GM19023 (cell line): ENCODE data around the gene PLA2R1.
A peak's percentile ranks its signal among the peaks of the same experiment; 100 is the strongest.

Experiments used
- ATAC-seq: cut with Tn5 transposase; IDR thresholded peaks from one replicate; pipeline ENCODE4 v1.9.1; 2021; ENCODE audit warnings: mild to moderate bottlenecking, moderate library complexity; ENCODE audit not compliant: unreplicated experiment

Gene PLA2R1

DNA sequence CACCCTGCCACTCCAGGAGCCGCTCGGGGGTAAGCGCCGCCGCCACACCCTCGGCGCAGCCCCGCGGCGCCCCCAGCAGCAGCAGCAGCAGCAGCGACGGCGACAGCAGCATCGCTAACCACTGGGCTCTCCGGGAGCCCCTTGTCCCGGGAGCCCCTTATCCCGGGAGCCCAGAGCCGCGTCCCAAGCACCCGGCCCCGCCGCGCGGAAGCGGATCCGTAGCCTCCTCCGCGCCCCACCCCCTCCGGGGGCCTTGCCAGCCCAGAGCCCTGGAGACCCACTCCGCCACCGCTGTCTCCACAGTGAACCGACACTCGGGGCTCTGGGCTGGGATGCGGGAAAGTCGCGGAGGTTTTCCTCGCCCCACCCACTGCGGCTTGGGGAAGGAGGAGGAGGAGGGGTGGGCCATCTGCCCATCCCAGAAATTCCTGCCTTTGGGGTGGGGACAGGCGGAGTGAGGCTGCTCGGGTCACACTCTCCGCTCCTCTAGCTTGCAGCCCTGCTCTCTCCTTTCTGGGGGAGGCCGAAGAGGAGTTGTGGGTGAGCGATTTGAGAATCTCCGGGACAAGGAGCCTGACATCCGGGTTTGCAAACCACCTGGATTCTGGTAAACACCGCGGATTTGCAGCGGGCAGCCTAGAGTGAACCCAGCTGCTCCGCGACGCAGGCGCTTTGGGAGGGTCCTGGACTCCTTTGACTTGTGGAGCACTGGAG is at the start of gene PLA2R1:
TSS of gene PLA2R1 (minus strand) at position 324 of the 714 bp plus-strand sequence. CDS start at position 112, 212 bp downstream.
- no peak for ATAC-seq

DNA sequence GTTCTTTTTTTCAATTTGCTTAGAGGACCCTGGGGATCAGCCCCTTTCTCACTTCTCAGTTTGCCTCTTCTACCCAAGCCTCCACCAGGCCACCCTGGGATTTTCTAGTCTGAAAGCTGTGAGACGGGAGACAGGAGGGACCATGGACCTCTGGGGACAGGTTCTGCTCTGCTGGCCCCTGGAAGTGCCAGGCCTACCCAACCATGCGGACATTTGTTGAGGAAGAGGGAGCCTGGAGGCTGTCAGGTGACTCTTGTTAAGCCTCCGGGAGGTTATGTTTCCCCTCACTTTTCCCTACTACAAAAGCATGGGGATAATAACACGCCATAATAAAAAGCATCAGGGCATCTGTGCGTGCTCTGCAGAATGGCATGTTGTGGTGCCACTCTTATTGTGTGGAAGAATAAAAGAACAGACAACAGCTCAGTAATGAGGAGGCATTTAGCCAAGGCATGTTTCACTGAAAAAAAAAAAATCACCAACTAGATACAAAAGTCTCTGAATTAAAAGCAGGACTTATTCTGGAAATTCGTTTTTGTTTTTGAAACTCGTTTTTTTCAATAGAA is 48.3 kb upstream of the PLA2R1 start:
- ATAC-seq = no peak

DNA sequence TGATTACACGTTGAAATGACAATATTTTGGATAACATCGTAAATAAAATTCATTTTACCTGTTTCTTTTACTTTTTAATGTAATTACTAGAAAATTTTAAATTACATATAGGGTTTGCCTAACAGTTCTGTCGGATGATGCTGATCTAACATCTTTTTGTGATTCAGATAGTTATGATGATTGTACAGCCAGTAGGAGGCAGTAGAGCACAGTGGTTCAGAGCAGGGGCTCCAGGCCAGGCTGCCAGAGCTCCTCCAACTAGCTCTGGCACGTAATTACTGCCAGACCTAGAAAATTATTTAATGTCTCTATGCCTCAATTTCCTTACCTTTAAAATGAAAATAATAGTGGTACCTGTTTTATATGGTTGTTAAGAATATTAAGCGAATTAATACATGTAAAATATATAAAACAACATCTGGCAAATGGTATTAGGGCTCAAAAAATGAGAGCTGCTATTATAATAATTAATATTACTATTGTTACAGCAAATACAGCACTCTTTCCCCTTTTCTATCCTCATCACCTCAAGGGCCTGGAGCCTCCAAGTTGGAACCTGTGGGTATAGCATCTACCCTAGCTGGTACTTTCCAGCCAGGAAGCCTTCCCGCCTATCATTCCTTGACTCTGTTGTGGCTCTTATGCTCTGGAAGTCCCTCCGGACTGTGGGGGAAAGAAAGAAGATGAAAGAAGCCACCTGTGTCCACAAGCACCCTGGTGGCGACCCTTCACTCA is 47.7 kb upstream of the PLA2R1 start:
- ATAC-seq = peak; percentile 75

DNA sequence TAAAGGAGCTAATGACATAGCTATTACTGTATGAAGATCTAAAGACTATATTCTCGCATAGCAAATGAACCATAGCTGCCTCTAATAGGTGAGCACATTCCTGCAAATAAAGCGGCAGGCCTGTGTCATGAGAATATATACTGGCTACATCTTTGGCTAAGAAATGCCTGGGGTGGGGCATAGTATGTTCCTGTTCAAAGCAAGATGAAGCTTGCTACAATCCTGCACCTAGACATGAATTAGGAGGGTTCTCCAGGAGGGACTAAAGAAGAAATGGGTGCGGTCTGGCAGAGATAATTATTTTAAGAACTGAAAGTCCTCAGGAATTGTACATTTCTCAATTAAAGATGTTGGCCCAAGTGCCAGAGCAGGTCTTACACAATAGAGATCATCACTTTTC is 46.8 kb upstream of the PLA2R1 start:
- no peak for ATAC-seq

DNA sequence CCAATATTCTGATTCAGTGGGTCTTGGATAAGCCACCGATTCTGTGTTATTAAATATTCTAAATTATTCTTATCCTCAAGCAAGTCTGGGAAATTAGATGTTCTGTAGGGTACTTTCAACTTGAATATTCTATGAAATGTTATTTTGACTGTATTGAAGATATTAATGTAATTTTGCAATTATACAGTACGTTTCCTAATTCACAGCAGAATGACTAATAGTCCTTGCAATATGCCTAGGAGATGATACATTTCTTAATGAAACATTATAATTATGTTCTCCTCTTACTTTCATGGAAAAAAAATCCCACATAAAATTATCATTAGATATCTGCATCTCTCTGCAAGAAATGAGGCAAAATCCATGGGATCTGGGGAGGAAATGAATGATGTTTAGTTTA is 46.2 kb upstream of the PLA2R1 start:
- no peak for ATAC-seq

DNA sequence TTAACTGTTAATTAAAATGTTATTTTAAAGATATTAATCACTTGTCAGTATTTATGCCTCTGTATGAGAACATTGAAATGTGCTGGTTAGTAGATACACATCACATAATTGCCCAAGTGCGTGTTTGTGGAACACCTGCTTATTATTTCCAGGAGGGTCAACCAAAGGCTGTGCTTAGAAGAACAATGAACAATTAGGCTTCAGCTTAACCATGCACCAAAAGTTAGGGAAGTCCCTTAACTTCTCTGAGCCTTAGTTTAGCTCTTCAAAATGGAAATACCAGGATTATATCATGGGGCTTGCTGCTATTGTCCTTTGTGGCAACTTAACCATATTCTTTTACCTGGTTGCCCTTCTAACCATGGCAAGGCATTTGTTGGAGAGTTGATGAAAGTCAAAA is 43.0 kb upstream of the PLA2R1 start:
- no peak for ATAC-seq

DNA sequence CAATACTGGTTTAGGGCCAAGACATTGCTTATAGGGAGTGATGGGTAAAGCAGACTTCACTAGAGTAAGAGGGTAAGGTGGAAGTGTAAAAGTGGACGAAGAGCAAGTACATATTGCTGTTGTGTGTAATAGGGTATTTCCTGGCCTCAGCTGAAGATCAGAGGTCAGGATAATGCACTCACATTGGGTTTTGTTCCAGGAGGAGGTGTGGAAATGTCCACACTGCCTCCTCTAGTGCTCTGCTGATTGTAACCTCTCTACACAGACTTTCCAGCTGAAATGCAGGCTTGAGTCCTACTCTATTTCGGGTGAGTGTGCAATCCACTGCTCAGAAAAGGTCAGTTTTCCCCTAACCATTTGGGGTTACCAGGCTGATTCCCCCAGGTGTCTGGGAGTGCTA is 41.7 kb upstream of the PLA2R1 start:
- ATAC-seq = no peak

DNA sequence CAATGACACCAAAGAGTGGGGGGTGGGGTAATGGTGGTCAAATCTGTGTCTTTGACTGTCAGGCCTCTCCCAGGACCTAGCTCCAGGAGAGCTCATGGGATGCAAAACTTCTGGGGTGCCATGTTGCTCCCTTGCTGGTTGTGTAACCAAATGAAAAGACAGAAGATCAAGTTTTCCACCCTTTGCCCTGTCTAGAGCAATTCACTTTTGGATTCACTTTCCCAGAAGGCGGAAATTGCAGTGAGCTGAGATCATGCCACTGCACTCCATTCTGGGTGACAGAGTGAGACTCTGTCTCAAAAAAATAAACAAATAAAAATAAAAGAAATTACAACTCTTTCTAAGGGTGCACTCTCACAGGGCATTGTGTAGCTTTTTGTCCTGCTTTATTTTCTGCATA is 34.9 kb upstream of the PLA2R1 start:
- no peak for ATAC-seq

DNA sequence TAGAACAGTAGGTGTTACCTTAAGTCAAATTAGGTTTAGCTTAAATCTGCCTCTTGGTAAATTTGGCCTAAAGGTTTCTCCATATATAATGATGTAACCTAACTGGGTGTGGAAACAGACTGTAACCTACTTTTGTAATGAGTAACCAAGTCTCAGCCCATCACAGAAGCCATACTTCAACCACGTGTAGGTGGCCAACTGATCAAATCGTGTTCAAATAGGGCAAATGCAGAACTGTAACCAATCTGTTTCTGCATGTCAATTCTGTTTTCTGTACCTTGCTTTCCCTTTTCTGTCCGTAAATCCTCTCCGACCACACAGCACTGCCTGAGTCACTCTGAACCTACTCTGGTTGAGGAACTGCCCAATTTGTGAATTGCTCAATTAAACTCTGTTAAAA is 34.0 kb upstream of the PLA2R1 start:
- ATAC-seq = no peak

DNA sequence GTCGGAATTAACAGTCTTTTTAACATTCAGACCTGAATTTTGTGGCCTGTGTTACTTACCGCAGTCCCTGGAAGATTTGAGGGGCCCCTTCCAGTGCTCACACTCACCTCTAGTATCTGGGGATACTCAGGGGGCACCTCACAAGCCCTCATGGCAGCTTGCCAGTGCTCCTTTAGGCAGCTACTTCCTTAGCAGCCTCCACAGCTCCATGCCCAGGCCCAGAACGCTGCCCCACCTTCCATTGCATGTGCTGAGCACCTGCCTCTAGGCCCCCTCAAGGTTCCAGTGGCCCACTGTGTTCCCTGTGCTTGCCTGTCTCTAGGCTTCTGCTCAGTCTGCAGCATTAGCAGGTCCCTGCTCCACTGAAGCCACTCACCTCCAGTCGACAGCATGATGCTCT is 30.0 kb upstream of the PLA2R1 start:
- no peak for ATAC-seq

DNA sequence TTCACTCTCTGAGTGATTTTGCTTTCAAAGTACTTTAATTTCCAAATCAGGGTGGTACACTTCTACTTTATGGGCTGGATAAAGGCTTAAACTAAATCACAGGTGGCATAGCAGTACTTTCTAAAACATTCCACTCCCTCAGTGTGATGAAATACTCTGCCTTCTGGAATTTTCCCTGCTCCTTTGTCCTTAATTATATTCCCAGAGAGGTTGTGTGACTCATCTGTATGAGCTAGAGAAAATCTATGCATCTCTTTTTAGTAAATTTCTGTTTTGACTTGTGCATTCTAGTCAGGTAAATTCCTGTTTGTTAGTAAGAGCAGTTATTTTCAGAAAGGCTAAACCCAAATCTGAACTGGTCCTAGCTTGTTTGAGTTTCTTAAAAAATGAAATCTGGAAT is 29.0 kb upstream of the PLA2R1 start:
- ATAC-seq = no peak

DNA sequence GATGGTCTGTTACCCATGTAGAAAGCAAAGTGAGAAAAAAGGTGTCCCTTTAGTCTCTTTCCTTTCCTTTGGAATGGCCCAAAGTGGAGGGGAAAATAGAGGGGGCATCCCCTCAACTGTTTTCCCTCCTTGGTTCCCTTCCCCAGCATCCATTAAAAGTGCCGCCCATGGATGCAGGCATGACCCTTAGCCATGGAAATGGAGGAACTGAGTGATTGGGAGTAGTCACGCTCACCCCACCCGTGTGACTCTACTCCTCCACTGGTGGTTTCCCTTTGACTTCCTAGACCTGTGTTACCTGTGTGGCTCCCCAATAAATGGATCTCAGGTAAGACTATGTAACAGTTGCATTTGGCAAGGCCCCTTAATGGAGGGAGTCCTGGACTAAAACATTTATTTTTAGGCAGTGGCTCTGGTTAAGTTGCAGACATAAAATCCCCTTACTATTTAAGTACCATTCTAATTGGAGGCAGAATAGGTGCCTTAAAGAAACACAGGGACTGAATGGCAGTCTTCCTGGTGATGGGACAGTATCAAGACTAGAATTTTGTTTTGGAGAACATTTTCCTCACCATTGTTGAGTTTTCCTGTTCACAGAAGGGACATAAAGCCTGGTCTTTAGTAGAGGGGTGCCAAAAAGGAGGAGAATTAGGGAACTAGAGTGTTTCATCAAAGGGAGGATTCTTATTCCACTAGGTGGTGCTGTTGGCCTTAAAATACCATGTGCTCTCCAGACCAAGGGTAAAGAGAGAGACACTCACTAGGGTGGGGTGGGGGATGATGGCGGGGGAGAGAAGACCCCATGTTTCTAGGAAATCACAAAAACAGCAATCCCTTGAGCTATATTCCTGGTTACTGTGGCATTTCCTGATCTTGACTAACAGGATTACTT is 25.7 kb upstream of the PLA2R1 start:
- no peak for ATAC-seq

DNA sequence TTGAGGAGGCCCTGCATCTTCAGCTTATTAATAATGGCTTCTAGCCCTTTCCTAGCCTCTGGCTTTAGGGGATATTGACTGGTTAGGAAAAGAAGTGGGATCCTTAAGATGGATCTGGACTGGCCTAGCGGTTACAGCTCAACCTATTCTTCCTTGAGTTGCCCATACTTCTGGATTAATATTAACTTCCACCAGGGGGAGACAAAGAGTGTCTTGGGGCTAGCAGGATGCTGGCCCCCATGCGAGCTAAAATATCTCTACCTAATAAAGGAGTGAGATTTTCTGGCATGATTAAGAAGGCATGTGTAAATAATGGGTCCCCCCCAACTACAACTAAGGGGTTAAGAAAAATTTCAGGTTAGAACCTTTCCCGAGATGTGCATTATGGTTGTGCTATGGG is 23.2 kb upstream of the PLA2R1 start:
- no peak for ATAC-seq

DNA sequence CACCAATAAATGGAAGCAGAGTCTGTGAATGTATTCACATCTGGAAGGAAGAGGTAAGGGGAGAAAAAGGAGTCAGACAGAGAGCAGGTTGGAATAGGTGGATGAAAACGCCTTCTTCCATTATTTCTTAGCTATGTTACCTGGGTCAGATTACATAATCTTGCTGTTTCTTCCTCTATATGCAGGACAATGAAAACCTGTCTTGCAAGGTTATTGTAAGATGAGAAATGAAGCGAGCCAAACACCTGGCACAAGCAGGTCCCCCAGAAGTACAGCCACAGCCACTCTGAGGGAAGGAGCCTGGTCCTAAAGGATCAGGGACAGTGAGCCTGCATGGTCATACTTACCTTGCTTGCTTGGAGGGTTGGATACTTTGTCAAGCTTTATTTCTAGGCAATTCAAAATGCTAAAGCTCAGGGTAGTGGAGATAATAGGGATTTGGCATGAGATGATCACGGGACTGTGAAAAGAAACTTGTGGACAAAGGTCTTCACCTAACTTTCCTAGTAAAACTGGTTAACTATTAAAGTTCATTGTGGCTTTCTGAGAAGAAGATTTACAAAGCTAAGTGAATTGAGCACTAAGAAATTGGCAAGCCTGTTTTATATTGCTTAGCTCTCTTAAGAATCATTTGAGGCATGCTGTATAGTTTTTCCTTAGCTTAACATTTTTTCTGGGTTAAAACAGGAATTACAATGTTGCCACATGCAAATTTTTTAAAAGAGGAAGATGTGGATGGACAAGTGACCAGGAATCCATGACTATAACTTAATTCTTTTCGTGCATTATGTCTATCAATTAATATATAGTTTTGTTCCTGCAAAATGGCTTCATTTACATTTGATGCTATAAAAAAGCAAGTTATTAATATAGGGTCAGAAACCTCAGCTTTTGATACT is 15.7 kb upstream of the PLA2R1 start:
- ATAC-seq = no peak

DNA sequence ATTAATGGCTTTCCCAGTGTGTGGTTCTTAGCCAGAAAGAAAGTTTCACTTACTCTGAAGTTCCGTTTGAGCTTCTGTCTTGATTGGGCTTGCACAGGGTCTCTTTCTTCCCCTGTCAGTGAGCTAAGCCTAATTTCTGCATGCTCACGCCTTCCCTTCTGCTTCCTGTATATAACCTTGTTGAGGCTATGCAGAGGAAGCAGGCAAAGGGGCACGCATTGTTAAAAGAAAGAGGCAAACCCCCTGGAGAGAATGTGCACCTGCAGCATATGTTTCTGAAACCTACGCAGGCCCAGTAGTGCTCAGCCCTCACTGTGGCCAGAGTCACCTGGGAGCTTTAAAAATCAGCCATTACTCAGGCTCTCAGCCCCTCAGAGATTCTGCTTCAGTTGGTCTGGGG is 14.5 kb upstream of the PLA2R1 start:
- ATAC-seq = no peak

DNA sequence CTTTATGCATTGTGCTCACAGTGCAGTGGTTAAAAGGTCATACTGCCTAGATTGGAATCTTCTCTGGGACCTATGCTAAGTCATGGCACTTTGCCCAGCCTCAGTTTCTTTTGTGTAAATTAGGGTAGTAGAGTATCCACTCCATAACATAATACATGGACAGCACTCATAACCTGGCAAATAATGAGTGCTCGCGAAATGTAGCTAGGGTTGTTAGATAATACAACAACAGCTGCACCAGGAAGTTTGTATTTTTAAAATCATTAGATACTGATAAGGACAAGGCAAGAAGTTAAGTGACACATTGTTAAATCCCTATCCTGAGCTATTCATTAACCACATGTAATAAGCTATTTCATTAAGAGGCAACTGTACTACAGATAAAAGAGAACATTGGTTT is 13.8 kb upstream of the PLA2R1 start:
- no peak for ATAC-seq

DNA sequence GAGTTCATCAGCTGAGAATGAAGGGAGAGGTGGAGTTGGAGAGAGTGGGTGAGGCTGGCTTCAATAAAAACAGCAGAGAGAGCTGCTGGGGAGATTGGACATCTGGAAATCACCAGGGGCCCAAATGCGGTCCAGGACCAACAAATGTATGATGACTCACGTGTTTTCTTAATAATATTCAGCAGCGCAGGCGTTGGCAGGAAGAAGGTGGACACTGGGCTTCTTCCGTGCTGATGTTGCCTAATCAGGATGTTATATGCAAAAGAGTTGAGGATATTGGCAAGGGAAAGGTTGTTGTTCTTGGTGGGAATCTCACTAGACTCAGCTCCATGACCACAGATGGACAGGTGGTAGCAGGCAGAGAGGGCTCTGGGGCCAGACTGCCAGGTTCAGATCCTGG is 12.8 kb upstream of the PLA2R1 start:
- no peak for ATAC-seq

DNA sequence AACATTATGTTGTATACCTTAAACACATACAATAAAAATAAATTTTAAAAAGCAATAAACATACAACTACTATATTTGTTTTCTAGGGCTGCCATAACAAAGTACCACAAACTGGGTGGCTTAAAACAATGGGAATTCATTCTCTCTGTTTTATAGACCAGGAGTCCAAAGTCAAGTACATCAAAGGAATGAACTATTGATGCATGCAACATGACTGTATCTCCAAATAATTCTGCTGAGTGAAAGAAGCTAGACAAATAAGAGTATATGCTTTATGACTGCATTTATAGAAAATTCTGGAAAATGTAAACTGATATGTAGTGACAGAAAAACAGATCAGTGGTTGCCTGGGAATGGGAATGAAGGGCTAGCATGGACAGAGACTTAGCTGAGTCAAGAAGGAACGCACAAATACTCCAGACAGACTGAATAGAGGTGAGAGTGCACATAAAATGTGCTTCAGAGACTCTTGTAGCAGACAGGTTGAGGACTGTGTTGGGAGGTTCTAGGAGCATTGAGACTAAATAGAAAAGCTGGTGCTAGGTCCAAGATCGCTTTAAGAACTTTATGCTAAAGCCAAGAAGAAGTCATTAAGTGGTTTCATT is 11.0 kb upstream of the PLA2R1 start:
- no peak for ATAC-seq

DNA sequence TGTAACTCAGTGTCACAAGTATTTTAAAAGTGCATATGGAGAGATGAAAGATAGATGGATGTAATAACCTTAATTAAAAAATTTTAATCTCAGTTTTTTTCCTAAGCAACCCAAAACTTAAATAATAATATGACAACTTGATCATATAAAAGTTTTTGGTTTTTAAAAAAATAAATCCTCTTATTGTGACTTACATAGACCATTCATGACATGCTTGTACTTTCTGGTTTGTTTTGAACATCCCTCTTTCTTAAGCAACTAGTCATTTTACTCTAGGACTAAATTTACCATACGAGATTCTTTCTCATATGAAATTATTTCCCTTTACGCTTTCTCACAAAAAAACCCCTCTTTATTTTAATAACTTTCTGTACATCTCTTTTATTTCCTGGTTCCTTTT is 6.5 kb upstream of the PLA2R1 start:
- no peak for ATAC-seq

DNA sequence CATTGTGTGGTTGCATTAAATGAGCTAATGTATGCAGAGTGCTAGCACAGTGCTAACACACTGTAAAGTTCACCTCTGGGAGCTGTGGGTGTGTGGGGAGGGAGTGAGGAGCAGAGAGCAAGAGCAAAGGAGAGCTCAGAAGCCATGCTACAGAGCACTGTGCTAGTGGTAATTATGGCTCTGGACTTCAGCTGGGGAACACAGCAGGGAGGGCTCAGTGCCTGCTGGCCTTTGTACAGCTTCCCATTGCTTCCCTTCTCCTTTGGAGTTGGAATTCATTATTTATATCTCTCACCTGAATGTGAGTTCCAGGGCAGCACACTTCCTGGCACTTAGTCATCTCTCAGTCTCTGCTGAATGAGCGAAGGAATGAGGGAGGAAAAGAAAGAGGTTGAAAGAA is 2.5 kb upstream of the PLA2R1 start:
- ATAC-seq = no peak
